Gastrocnemius medialis (tissue), 4 donors: ENCODE measurements around the gene CMTM6. TPM values are rescaled to one million over a fixed set of nuclear protein-coding genes. Genes with fewer than 3 reads are reported as not detected.
A peak's percentile ranks its signal among the peaks of the same experiment; 100 is the strongest.
"Not testable (repeated sequence)": the region's sequence is repeated elsewhere in the genome, so short reads cannot be mapped to it uniquely, and the experiment has no call there.

Source experiments
- ATAC-seq, 2 donors: fragments of 150-250 bp; one replicate each; pipeline ENCODE4 v1.9.1; 2016
- DNase-seq, 2 donors: peaks; one replicate each; pipeline ENCODE4 v3.0.0-alpha.2; 2019
- H3K27ac ChIP-seq, 4 donors: fragments of 200-600 bp; sonication (generic); 1 replicate in 1 of 4; 2 replicates in 3 of 4; pipeline ENCODE4 v1.5.1; 2016 to 2018; ENCODE audit warnings: mild to moderate bottlenecking in 2 of 4, moderate library complexity in 1 of 4
- H3K27me3 ChIP-seq, 3 donors: fragments of 200-600 bp; sonication (generic) in 2 of 3; 1 replicate in 1 of 3; 2 replicates in 2 of 3; pipeline versions ENCODE4 v1.5.1 to v1.6.0; 2016 to 2019; ENCODE audit warnings: mild to moderate bottlenecking in 1 of 3, moderate library complexity in 1 of 3
- H3K36me3 ChIP-seq, 2 donors: fragments of 200-600 bp; sonication (generic) in 1 of 2; one replicate each; pipeline ENCODE4 v1.5.1; 2017 to 2018
- H3K4me1 ChIP-seq, 2 donors: fragments of 200-600 bp; sonication (generic) in 1 of 2; one replicate each; pipeline ENCODE4 v1.5.1; 2016 to 2017; ENCODE audit warnings: mild to moderate bottlenecking in 2 of 2
- H3K4me3 ChIP-seq, 4 donors: fragments of 200-600 bp; sonication (generic) in 3 of 4; 1 replicate in 1 of 4; 2 replicates in 3 of 4; pipeline ENCODE4 v1.5.1; 2016 to 2019; ENCODE audit warnings: mild to moderate bottlenecking in 2 of 4
- H3K9me3 ChIP-seq, 3 donors: fragments of 200-600 bp; sonication (generic) in 2 of 3; 1 replicate in 1 of 3; 2 replicates in 2 of 3; pipeline ENCODE4 v1.5.1; 2016 to 2019
- POLR2A ChIP-seq, 2 donors: fragments of 450-650 bp; IDR thresholded peaks; one replicate each; pipeline ENCODE4 v1.6.1; 2017; ENCODE audit warnings: antibody characterized with exemption in 2 of 2, mild to moderate bottlenecking in 2 of 2, moderate library complexity in 2 of 2
- in situ Hi-C, 4 donors: fragments of 200-750 bp; cut with MboI; loops; one replicate each; pipeline versions ENCODE4 v1.15.0 to v1.8.0; 2017; ENCODE audit warnings: low sequenced_read_pairs in 4 of 4
- intact Hi-C: fragments of 100-400 bp; cut with DNase I; formaldehyde crosslinking; loops from one replicate; pipeline ENCODE4 v1.15.1; 2023; ENCODE audit warnings: low total_unique reads
- total RNA-seq, 4 donors: library from RNA; depleted of rRNA; stranded (reverse); fragments of >200 nt; gene quantifications; one replicate each; pipeline versions ENCODE4 v1.1.0 to v1.2.3, GENCODE V29; 2016
- TF ChIP-seq, protein P1 (sequence below), 5 experiments: fragments of 450-650 bp in 3 of 5; fragments of 200-600 bp in 2 of 5; sonication (generic) in 2 of 5; IDR thresholded peaks in 4 of 5; conservative IDR thresholded peaks in 1 of 5; 1 replicate in 4 of 5; 2 replicates in 1 of 5; pipeline ENCODE4 v1.5.1; 2016 to 2019; ENCODE audit warnings: antibody characterized with exemption in 5 of 5, mild to moderate bottlenecking in 3 of 5, moderate library complexity in 3 of 5

The CMTM6 gene
- total RNA-seq, 4 donors from 2014 or later, result 3.7 to 8.8 (median 7.3) TPM

- ATAC-seq (no peak), DNase-seq (no peak)
- Histone ChIP-seq H3K9me3 (no peaks in the 10 kb centered on the region), H3K4me1 (peaks cover 0 to 9% of the 10 kb centered on the region in 2 donors), H3K36me3 (no peaks in the 10 kb centered on the region), H3K27me3 (no peaks in the 10 kb centered on the region), H3K4me3 (no peak overlapping the region), H3K27ac (no peak overlapping the region)
- intact Hi-C loops (loop anchor here (5.0 to 10.0 kb wide), 3 partner anchors 67 to 295 kb away; no protein-coding TSS in a partner anchor), in situ Hi-C loops (loop anchor here in 2 of 4 donors (10.0 kb wide), 1 partner anchor 175 kb away; no protein-coding TSS in a partner anchor)
- TF ChIP-seq, protein P1, sequence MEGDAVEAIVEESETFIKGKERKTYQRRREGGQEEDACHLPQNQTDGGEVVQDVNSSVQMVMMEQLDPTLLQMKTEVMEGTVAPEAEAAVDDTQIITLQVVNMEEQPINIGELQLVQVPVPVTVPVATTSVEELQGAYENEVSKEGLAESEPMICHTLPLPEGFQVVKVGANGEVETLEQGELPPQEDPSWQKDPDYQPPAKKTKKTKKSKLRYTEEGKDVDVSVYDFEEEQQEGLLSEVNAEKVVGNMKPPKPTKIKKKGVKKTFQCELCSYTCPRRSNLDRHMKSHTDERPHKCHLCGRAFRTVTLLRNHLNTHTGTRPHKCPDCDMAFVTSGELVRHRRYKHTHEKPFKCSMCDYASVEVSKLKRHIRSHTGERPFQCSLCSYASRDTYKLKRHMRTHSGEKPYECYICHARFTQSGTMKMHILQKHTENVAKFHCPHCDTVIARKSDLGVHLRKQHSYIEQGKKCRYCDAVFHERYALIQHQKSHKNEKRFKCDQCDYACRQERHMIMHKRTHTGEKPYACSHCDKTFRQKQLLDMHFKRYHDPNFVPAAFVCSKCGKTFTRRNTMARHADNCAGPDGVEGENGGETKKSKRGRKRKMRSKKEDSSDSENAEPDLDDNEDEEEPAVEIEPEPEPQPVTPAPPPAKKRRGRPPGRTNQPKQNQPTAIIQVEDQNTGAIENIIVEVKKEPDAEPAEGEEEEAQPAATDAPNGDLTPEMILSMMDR (IDR thresholded peaks at IDR 0.05 in 4 of 5, conservative IDR thresholded peaks at IDR 0.05 in 1 of 5), result no peak
Measured at GRCh38 chr3:32469151-32469874, 33.3 kb downstream of the CMTM6 start.

DNA sequence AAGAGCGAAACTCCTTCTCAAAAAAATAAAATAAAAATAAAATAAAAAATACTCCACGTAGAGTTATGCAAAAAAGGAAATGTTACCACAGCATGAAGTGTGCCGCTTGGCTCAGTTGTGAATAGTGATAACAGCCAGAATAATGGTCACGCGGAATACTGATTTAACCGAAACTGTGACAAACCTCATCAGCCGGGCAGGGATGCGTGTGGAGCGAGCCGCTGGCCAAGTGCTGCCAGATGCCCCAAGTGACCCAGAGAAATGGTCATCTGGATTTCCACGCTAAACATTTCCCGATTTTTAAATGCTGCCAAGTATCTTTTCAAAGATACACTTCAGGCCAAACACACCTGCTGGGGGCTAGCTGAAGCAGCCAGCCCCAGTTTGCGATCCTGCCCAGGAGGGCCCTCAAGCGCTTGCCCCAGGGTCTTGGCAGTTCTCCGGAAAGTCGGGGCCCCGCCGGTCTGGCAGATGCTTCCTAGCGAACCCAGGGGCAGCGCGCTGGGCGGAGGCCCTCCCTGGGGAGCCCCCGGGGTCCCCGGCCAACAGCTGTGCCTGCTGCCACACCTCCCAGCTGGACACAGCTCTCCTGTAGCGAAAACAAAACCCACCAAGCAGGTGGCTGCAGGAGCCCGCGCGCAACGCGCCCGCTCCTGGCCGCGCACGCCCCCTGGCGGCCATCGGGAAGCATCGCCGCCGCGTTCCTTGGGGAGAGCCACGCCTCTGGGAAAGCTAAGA, 35.1 kb downstream of the CMTM6 start:
- in situ Hi-C loops, result loop anchor here in 2 of 4 donors (10.0 kb wide), 1 partner anchor 173 kb away; no protein-coding TSS in a partner anchor

DNA sequence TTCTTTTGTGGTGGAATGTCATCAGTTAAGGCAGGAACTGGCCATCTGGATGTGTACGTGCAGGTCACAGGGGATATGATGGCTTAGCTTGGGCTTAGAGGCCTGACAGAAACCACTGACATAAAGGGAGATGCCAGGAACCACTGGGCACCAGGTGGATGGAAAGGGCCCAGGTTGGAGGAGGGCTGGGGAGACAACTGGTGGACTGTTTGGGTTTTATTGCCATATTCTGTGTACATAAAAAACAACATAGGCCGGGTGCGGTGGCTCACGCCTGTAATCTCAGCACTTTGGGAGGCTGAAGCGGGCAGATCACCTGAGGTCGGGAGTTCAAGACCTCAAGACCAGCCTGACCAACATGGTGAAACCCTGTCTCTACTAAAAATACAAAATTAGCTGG, 35.8 kb downstream of the CMTM6 start:
- intact Hi-C loops, result loop anchor here (1.0 to 10.0 kb wide), 4 partner anchors 65 to 292 kb away; no protein-coding TSS in a partner anchor
- in situ Hi-C loops, result loop anchor here in 2 of 4 donors (10.0 kb wide), 1 partner anchor 172 kb away; no protein-coding TSS in a partner anchor

More for the DNA sequence above, 35.1 kb downstream of the CMTM6 start:
- H3K27ac ChIP-seq, result peak overlapping the region in 1 of 4 donors; percentile 15
- peak; percentile 88 for ATAC-seq
- intact Hi-C loops, result loop anchor here (1.0 to 10.0 kb wide), 4 partner anchors 65 to 293 kb away; no protein-coding TSS in a partner anchor
- no peaks in the 10 kb centered on the region for H3K36me3 ChIP-seq
- no peaks in the 10 kb centered on the region for H3K27me3 ChIP-seq
- TF ChIP-seq, protein P1 (IDR thresholded peaks at IDR 0.05 in 4 of 5, conservative IDR thresholded peaks at IDR 0.05 in 1 of 5), result peak; percentile 91 to 100 (median 96)
- TF ChIP-seq POLR2A (IDR thresholded peaks at IDR 0.05), result no peak
- H3K4me1 ChIP-seq, result peaks cover 0 to 9% of the 10 kb centered on the region in 2 donors
- DNase-seq, result peak in 1 of 2 donors; percentile 38
- H3K4me3 ChIP-seq, result peak overlapping the region; percentile 49 to 65 (median 56)
- no peaks in the 10 kb centered on the region for H3K9me3 ChIP-seq

GRCh38 chr3:32464726-32465125, 37.9 kb downstream of the CMTM6 start:
- H3K27me3 ChIP-seq, H3K4me1 ChIP-seq, ATAC-seq, H3K27ac ChIP-seq, H3K4me3 ChIP-seq, DNase-seq, H3K9me3 ChIP-seq, H3K36me3 ChIP-seq: not testable (repeated sequence)
- in situ Hi-C loops (loop anchor here in 2 of 4 donors (10.0 kb wide), 1 partner anchor 170 kb away; no protein-coding TSS in a partner anchor), intact Hi-C loops (loop anchor here (5.0 to 10.0 kb wide), 3 partner anchors 62 to 290 kb away; no protein-coding TSS in a partner anchor)

More for the DNA sequence above, 35.8 kb downstream of the CMTM6 start:
- not testable (repeated sequence) for DNase-seq, H3K27me3 ChIP-seq, H3K9me3 ChIP-seq, H3K4me1 ChIP-seq, H3K27ac ChIP-seq, ATAC-seq, H3K36me3 ChIP-seq, H3K4me3 ChIP-seq

- H3K4me3 ChIP-seq, DNase-seq, ATAC-seq, H3K27ac ChIP-seq, H3K36me3 ChIP-seq, H3K27me3 ChIP-seq, H3K4me1 ChIP-seq, H3K9me3 ChIP-seq: not testable (repeated sequence)
- intact Hi-C loops (loop anchor here (10.0 kb wide), 1 partner anchor 289 kb away; no protein-coding TSS in a partner anchor), in situ Hi-C loops (loop anchor here in 2 of 4 donors (10.0 kb wide), 1 partner anchor 169 kb away; no protein-coding TSS in a partner anchor)
Measured at GRCh38 chr3:32463415-32463814, 39.2 kb downstream of the CMTM6 start.

DNA sequence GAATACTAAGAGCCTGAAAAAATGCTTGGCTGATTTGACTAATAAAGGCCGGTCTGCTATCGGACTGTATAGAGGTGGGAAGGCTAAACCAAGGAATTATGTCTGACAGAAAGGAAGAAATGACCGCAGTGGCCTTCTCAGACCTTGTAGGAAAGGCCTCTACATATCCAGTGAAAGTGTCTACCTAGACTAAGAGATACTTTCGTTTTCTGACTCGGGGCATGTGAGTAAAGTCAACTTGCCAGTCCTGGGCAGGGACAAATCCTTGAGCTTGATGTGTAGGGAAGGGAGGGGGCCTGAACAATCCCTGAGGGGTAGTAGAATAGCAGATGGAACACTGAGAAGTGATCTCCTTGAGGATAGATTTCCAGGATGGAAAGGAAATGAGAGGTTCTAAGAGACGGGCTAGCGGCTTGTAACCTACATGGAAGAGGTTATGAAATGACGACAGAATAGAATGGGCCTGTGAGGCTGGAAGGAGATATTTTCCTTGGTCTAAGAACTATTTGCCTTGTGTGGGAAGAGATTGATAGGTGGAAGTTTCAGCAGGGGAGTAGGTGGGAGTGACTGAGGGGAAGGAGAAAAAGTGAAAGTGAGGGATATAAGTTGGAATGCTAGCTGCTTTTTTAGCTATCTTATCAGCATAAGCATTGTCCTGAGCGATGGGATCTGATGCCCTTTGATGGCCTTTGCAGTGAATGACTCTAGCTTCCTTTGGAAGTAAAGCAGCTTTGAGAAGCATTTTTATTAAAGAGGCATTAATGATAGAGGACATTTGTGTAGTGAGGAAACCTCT, 40.3 kb downstream of the CMTM6 start:
- not testable (repeated sequence) for H3K9me3 ChIP-seq, H3K4me1 ChIP-seq, H3K36me3 ChIP-seq, ATAC-seq, H3K27me3 ChIP-seq, DNase-seq
- H3K27ac ChIP-seq, result peak overlapping the region; percentile 2 to 54 (median 39)
- intact Hi-C loops, result loop anchor here (10.0 kb wide), 1 partner anchor 288 kb away; no protein-coding TSS in a partner anchor
- H3K4me3 ChIP-seq, result peak overlapping the region in 1 of 4 donors; percentile 5
- in situ Hi-C loops, result loop anchor here in 2 of 4 donors (10.0 kb wide), 1 partner anchor 168 kb away; no protein-coding TSS in a partner anchor

- in situ Hi-C loops, result loop anchor here in 2 of 4 donors (10.0 kb wide), 1 partner anchor 166 kb away; no protein-coding TSS in a partner anchor
Measured at GRCh38 chr3:32460817-32461496, 41.7 kb downstream of the CMTM6 start.

More at GRCh38 chr3:32460817-32461496, 41.7 kb downstream of the CMTM6 start:
- not testable (repeated sequence) for H3K4me3 ChIP-seq, H3K36me3 ChIP-seq, H3K4me1 ChIP-seq, ATAC-seq, H3K27me3 ChIP-seq, DNase-seq, H3K27ac ChIP-seq, H3K9me3 ChIP-seq
- intact Hi-C loops, result loop anchor here (10.0 kb wide), 1 partner anchor 286 kb away; no protein-coding TSS in a partner anchor
